PC-9 (cell line): Measurements from ENCODE around the gene P4HA2.

ENCODE experiments used
- EZH2 ChIP-seq: fragments of 200-600 bp; sonication (generic); IDR thresholded peaks from 2 replicates; pipeline ENCODE4 v1.8.0; 2017; ENCODE audit warnings: antibody characterized with exemption, low read depth
- TF ChIP-seq, protein P1 (sequence below): fragments of 200-600 bp; sonication (generic); conservative IDR thresholded peaks from 2 replicates; pipeline ENCODE4 v1.6.1; 2017; ENCODE audit warnings: mixed run types, antibody characterized with exemption, mild to moderate bottlenecking, moderate library complexity

GRCh38 chr5:132267931-132268768, 40.5 kb upstream of the P4HA2 start:
- TF ChIP-seq EZH2, result no peak
- TF ChIP-seq, protein P1, sequence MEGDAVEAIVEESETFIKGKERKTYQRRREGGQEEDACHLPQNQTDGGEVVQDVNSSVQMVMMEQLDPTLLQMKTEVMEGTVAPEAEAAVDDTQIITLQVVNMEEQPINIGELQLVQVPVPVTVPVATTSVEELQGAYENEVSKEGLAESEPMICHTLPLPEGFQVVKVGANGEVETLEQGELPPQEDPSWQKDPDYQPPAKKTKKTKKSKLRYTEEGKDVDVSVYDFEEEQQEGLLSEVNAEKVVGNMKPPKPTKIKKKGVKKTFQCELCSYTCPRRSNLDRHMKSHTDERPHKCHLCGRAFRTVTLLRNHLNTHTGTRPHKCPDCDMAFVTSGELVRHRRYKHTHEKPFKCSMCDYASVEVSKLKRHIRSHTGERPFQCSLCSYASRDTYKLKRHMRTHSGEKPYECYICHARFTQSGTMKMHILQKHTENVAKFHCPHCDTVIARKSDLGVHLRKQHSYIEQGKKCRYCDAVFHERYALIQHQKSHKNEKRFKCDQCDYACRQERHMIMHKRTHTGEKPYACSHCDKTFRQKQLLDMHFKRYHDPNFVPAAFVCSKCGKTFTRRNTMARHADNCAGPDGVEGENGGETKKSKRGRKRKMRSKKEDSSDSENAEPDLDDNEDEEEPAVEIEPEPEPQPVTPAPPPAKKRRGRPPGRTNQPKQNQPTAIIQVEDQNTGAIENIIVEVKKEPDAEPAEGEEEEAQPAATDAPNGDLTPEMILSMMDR, result no peak
